B cell (primary cell): ENCODE data around the gene ELL. TPM values are rescaled to one million over a fixed set of nuclear protein-coding genes. Genes with fewer than 3 reads are reported as not detected.

Experiments
- ATAC-seq: fragments of 200-7000 bp; cut with Tn5 transposase; one replicate; pipeline ENCODE4 v1.10.0; 2021; ENCODE audit warnings: low read depth, mild to moderate bottlenecking, moderate number of reproducible peaks, moderate library complexity
- CTCF ChIA-PET: fragments of 350-600 bp; sonication (Branson Sonifier 250); formaldehyde crosslinking; loops from one replicate; lab custom pipeline; 2021; ENCODE audit warnings: antibody characterized with exemption, inconsistent platforms; lab: Charles Lee
- POLR2A ChIA-PET: fragments of 350-600 bp; sonication (Branson Sonifier 250); formaldehyde crosslinking; loops from one replicate; lab custom pipeline; 2021; ENCODE audit warnings: antibody characterized with exemption; lab: Charles Lee
- DNase-seq: peaks from one replicate; pipeline ENCODE4 v3.0.0; 2013
- H2AFZ ChIP-seq: 2 replicates; pipeline ENCODE4 v1.6.1; 2012; ENCODE audit warnings: mild to moderate bottlenecking, low read depth, low read length; ENCODE audit not compliant: insufficient read depth, poor library complexity, severe bottlenecking
- H3K27ac ChIP-seq, 2 donors: 1 replicate in 1 of 2; 2 replicates in 1 of 2; pipeline ENCODE4 v1.5.1; 2012 to 2013; ENCODE audit warnings: low read length in 2 of 2, mild to moderate bottlenecking in 2 of 2, moderate library complexity in 1 of 2
- H3K27me3 ChIP-seq, 4 experiments: fragments of 200-600 bp in 1 of 4; sonication (generic) in 1 of 4; replicated peaks in 1 of 4; 1 replicate in 2 of 4; 2 replicates in 2 of 4; pipeline versions ENCODE4 v1.6.1 to v1.7.0; 2013 to 2016; ENCODE audit warnings: low read length in 3 of 4, mild to moderate bottlenecking in 2 of 4, mixed read lengths in 1 of 4, moderate library complexity in 1 of 4; ENCODE audit not compliant: insufficient read depth in 4 of 4, control insufficient read depth in 3 of 4; ENCODE audit errors: control extremely low read depth in 1 of 4
- H3K36me3 ChIP-seq, 2 experiments: replicated peaks in 1 of 2; 1 replicate in 1 of 2; 2 replicates in 1 of 2; pipeline versions ENCODE4 v1.6.1 to v1.7.1; 2013; ENCODE audit warnings: low read length in 1 of 2; ENCODE audit not compliant: insufficient read depth in 2 of 2, control insufficient read depth in 1 of 2; ENCODE audit errors: control extremely low read depth in 1 of 2, extremely low read depth in 1 of 2
- H3K4me1 ChIP-seq, 2 donors: fragments of 200-600 bp in 1 of 2; sonication (generic) in 1 of 2; 1 replicate in 1 of 2; 2 replicates in 1 of 2; pipeline versions ENCODE4 v1.5.1 to v1.6.1; 2013 to 2017; ENCODE audit warnings: low read length in 2 of 2; ENCODE audit not compliant: control insufficient read depth in 2 of 2, insufficient read depth in 2 of 2
- H3K4me2 ChIP-seq: replicated peaks from 2 replicates; pipeline ENCODE3; 2012; ENCODE audit warnings: mild to moderate bottlenecking, low read depth, low read length; ENCODE audit not compliant: poor library complexity, severe bottlenecking
- H3K4me3 ChIP-seq, 5 experiments: fragments of 200-600 bp in 1 of 5; sonication (generic) in 1 of 5; 1 replicate in 3 of 5; 2 replicates in 2 of 5; pipeline versions ENCODE4 v1.5.1 to v1.7.0; 2011 to 2016; ENCODE audit warnings: low read length in 4 of 5, mild to moderate bottlenecking in 4 of 5, low read depth in 2 of 5, control low read depth in 1 of 5, moderate library complexity in 1 of 5; ENCODE audit not compliant: insufficient read depth in 1 of 5; ENCODE audit errors: control extremely low read depth in 1 of 5, extremely low read depth in 1 of 5
- H3K79me2 ChIP-seq: fragments of 200-600 bp; sonication (generic); one replicate; pipeline ENCODE4 v1.6.0; 2016; ENCODE audit warnings: low read length; ENCODE audit not compliant: control insufficient read depth, insufficient read depth
- H3K9ac ChIP-seq: fragments of 200-600 bp; sonication (generic); 2 replicates; pipeline ENCODE4 v1.6.1; 2017; ENCODE audit warnings: mild to moderate bottlenecking, low read length, moderate library complexity
- H3K9me3 ChIP-seq, 3 donors: one replicate each; pipeline versions ENCODE4 v1.6.1 to v1.7.1; 2013; ENCODE audit warnings: low read length in 2 of 3; ENCODE audit not compliant: control insufficient read depth in 2 of 3, insufficient read depth in 1 of 3; ENCODE audit errors: control extremely low read depth in 1 of 3
- H4K20me1 ChIP-seq: 2 replicates; pipeline ENCODE4 v1.6.0; 2012; ENCODE audit warnings: mild to moderate bottlenecking, low read length; ENCODE audit not compliant: insufficient read depth, control insufficient read depth, poor library complexity, severe bottlenecking
- H3K27ac Mint-ChIP-seq: one replicate; pipeline ENCODE4 v1.8.0; 2021; ENCODE audit warnings: mixed read lengths
- H3K27me3 Mint-ChIP-seq: one replicate; pipeline ENCODE4 v1.8.0; 2021; ENCODE audit warnings: mixed read lengths
- H3K4me1 Mint-ChIP-seq: one replicate; pipeline ENCODE4 v1.8.0; 2021; ENCODE audit warnings: mixed read lengths
- H3K4me3 Mint-ChIP-seq: one replicate; pipeline ENCODE4 v1.8.0; 2021; ENCODE audit warnings: mixed read lengths
- H3K9me3 Mint-ChIP-seq: one replicate; pipeline ENCODE4 v1.8.0; 2022; ENCODE audit warnings: mixed read lengths; ENCODE audit not compliant: insufficient read depth
- EZH2 ChIP-seq: IDR thresholded peaks from 2 replicates; pipeline ENCODE4 v1.6.1; 2012; ENCODE audit warnings: borderline replicate concordance, low read depth, mild to moderate bottlenecking, moderate library complexity, low read length; ENCODE audit not compliant: insufficient read depth, poor library complexity, severe bottlenecking
- WGBS: methylation state at CpG from one replicate; pipeline ENCODE4 v1.1.5; 2013; ENCODE audit warnings: missing lambda C conversion rate; ENCODE audit not compliant: insufficient coverage; 5-methylcytosine and 5-hydroxymethylcytosine counted together
- intact Hi-C: fragments of 100-400 bp; cut with micrococcal nuclease; formaldehyde crosslinking; loops from one replicate; pipeline ENCODE4 v1.10.0; 2022
- polyA plus RNA-seq: library from polyadenylated mRNA; depleted of rRNA; stranded (reverse); fragments of >200 nt; gene quantifications from 2 replicates; pipeline ENCODE4 v1.2.3, GENCODE V29; 2012
- total RNA-seq, 2 donors: library from RNA; stranded (reverse); fragments of 120-200 nt in 1 of 2; gene quantifications; 1 replicate in 1 of 2; 2 replicates in 1 of 2; pipeline versions ENCODE4 v1.2.3 to v1.2.4, GENCODE V29; 2013 to 2022
- TF ChIP-seq, protein P1 (sequence below): fragments of 200-600 bp; IDR thresholded peaks from one replicate; pipeline ENCODE4 v1.8.0; 2022; ENCODE audit warnings: antibody characterized with exemption, mild to moderate bottlenecking

ELL gene
- total and polyA plus RNA-seq, 2 donors (not counting 1 experiment from before 2014, with no cell fraction given), result 21.2 to 31.4 TPM

DNA sequence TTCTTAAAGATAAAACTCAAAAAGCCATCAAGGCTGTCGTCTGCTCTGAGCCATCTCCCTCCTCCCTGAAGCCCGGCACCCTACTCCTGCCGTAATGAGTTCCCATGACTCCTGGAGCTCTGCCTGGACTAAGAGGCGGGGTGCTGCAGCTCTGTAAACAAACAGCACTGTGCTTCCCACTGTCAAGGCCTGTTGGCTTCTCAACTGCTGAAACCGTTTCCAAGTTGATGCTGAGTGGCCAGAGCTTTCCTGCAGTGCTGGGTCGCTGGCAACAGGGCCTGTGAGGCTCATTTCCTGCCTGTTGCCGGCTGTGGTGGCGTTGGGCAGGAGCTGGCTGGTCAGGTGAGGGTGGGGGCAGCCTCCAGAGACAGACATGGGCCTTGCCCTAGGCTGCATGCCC is 57.2 kb downstream of the ELL start:
- Mint-ChIP-seq H3K27me3 (no peaks in the 10 kb centered on the region), H3K4me3 (no peak overlapping the region), H3K27ac (no peak overlapping the region), H3K9me3 (no peaks in the 10 kb centered on the region), H3K4me1 (peaks cover 5% of the 10 kb centered on the region)
- no peak for TF ChIP-seq EZH2
- TF ChIP-seq, protein P1, sequence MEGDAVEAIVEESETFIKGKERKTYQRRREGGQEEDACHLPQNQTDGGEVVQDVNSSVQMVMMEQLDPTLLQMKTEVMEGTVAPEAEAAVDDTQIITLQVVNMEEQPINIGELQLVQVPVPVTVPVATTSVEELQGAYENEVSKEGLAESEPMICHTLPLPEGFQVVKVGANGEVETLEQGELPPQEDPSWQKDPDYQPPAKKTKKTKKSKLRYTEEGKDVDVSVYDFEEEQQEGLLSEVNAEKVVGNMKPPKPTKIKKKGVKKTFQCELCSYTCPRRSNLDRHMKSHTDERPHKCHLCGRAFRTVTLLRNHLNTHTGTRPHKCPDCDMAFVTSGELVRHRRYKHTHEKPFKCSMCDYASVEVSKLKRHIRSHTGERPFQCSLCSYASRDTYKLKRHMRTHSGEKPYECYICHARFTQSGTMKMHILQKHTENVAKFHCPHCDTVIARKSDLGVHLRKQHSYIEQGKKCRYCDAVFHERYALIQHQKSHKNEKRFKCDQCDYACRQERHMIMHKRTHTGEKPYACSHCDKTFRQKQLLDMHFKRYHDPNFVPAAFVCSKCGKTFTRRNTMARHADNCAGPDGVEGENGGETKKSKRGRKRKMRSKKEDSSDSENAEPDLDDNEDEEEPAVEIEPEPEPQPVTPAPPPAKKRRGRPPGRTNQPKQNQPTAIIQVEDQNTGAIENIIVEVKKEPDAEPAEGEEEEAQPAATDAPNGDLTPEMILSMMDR, result no peak
- POLR2A ChIA-PET, result no interaction called here
- Histone ChIP-seq H2AFZ (no peak overlapping the region), H3K9me3 (no peaks in the 10 kb centered on the region), H3K4me3 (no peak overlapping the region), H4K20me1 (peaks cover 75% of the 10 kb centered on the region), H3K27ac (no peak overlapping the region), H3K27me3 (no peaks in the 10 kb centered on the region), H3K4me1 (no peaks in the 10 kb centered on the region), H3K36me3 (peaks cover 0 to 49% of the 10 kb centered on the region in 2 experiments), H3K9ac (no peak overlapping the region), H3K4me2 (no peak overlapping the region), H3K79me2 (peaks cover 38% of the 10 kb centered on the region)
- ATAC-seq, result no peak
- CTCF ChIA-PET, result interaction anchor here (9.0 kb wide), 1 partner anchor 14 kb away, joined by 85 read pairs; no protein-coding TSS in a partner anchor
- 63% methylated on average over 8 of the region's 8 CpGs for WGBS
- intact Hi-C loops, result no loop called here
- DNase-seq, result no peak

GRCh38 chr19:18461471-18461870 is 60.4 kb downstream of the ELL start:
- Histone ChIP-seq H3K27ac (no peak overlapping the region), H3K27me3 (no peaks in the 10 kb centered on the region), H3K79me2 (peaks cover 11% of the 10 kb centered on the region), H3K4me3 (no peak overlapping the region), H4K20me1 (peaks cover 45% of the 10 kb centered on the region), H3K9me3 (no peaks in the 10 kb centered on the region), H3K36me3 (peaks cover 0 to 64% of the 10 kb centered on the region in 2 experiments), H3K9ac (no peak overlapping the region), H2AFZ (no peak overlapping the region), H3K4me2 (no peak overlapping the region), H3K4me1 (no peaks in the 10 kb centered on the region)
- Mint-ChIP-seq H3K4me3 (no peak overlapping the region), H3K9me3 (no peaks in the 10 kb centered on the region), H3K4me1 (peaks cover 2% of the 10 kb centered on the region), H3K27me3 (no peaks in the 10 kb centered on the region), H3K27ac (no peak overlapping the region)
- no peak for TF ChIP-seq EZH2
- TF ChIP-seq, protein P1, result no peak
- POLR2A ChIA-PET, result interaction anchor here (0.7 kb wide), 1 partner anchor 606 kb away, joined by 6 read pairs; no protein-coding TSS in a partner anchor
- ATAC-seq (no peak), DNase-seq (no peak)
- intact Hi-C loops, result no loop called here
- over 99% methylated on average over 22 of the region's 22 CpGs for WGBS
- CTCF ChIA-PET, result interaction anchor here (0.6 to 9.0 kb wide), 14 partner anchors 9 to 340 kb away, joined by 3 to 85 read pairs (median 4); partner anchors contain the start of gene UBA52
